ENCODE measurements around the gene ASPRV1.
A peak's percentile ranks its signal among the peaks of the same experiment; 100 is the strongest.

ASPRV1 gene

DNA sequence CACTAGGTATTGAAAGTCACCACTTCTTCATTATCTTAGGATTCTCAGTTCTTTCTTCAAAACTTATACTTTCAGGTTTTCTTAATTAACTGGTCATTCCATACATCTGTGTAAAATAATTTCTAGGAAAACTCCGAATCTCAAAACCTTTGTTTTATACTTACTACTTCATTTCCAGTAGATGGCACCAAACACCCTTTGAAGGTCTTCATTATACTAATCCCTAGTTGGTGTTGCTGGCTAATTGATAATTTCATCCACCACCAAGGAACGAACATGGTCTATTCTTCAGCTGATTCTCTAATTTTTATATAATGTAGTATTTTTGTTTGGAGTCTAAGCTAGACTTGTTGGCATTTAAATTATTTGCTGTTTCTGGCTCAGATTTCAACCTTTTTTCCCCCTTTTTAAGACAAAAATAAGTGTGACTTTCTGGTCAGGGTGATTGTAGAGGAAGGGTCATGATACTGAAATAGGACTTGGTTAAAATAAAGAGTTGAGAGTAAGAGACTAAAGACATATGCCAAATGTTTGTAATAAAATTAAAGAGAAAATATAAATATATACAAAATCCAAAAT lies 49.4 kb downstream of the ASPRV1 start:
- no peak overlapping the region for H3K27ac ChIP-seq
- ChIA-PET CTCF (interaction anchor here (0.6 to 1.5 kb wide), 4 partner anchors 230 to 1783 kb away, joined by 3 to 4 read pairs (median 4); no protein-coding TSS in a partner anchor), POLR2A (ENCODE audit: low non-redundant PET) (no interaction called here)
- TF ChIP-seq, protein P1, sequence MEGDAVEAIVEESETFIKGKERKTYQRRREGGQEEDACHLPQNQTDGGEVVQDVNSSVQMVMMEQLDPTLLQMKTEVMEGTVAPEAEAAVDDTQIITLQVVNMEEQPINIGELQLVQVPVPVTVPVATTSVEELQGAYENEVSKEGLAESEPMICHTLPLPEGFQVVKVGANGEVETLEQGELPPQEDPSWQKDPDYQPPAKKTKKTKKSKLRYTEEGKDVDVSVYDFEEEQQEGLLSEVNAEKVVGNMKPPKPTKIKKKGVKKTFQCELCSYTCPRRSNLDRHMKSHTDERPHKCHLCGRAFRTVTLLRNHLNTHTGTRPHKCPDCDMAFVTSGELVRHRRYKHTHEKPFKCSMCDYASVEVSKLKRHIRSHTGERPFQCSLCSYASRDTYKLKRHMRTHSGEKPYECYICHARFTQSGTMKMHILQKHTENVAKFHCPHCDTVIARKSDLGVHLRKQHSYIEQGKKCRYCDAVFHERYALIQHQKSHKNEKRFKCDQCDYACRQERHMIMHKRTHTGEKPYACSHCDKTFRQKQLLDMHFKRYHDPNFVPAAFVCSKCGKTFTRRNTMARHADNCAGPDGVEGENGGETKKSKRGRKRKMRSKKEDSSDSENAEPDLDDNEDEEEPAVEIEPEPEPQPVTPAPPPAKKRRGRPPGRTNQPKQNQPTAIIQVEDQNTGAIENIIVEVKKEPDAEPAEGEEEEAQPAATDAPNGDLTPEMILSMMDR (conservative IDR thresholded peaks at IDR 0.05; ENCODE audit: low read depth), result peak; percentile 57
- DNase-seq (ENCODE audit: low spot score), result peak; percentile 50

Measured in RWPE1 (cell line).